NCI-H748 (cell line): ENCODE data around the gene RBM15B.

Source experiments
- DNase-seq: peaks from one replicate; lab custom pipeline; 2025; ENCODE audit not compliant: unreplicated experiment; lab: John Stamatoyannopoulos, UW

RBM15B gene

GRCh38 chr3:51436998-51437639, 46.0 kb downstream of the RBM15B start:
- DNase-seq = no peak

- DNase-seq = no peak
Observed at GRCh38 chr3:51441282-51442030, 50.4 kb downstream of the RBM15B start.

GRCh38 chr3:51445544-51446280, 54.6 kb downstream of the RBM15B start:
- DNase-seq = no peak
